Measurements from ENCODE around the gene GAGE10.
"Not testable (repeated sequence)": the region's sequence is repeated elsewhere in the genome, so short reads cannot be mapped to it uniquely, and the experiment has no call there.

GRCh38 chrX:49323735-49324134, 20.3 kb downstream of the GAGE10 start:
- not testable (repeated sequence) for TF ChIP-seq CTCF, POLR2AphosphoS5, EP300 (IDR thresholded peaks at IDR 0.05)

Data from gastroesophageal sphincter (tissue), 3 donors.